HG03354 (cell line): ENCODE measurements around the gene NADK2.
A peak's percentile ranks its signal among the peaks of the same experiment; 100 is the strongest.

ENCODE experiments used
- ATAC-seq: cut with Tn5 transposase; IDR thresholded peaks from one replicate; pipeline ENCODE4 v1.9.1; 2021; ENCODE audit warnings: mild to moderate bottlenecking; ENCODE audit not compliant: unreplicated experiment, poor library complexity, severe bottlenecking

The NADK2 gene

GRCh38 chr5:36250427-36250826 is 8.7 kb upstream of the NADK2 start:
- no peak for ATAC-seq

GRCh38 chr5:36246036-36246800 is 4.5 kb upstream of the NADK2 start:
- no peak for ATAC-seq

GRCh38 chr5:36244076-36244475 is 2.4 kb upstream of the NADK2 start:
- no peak for ATAC-seq

GRCh38 chr5:36243653-36244052 is 1.9 kb upstream of the NADK2 start:
- no peak for ATAC-seq

GRCh38 chr5:36242534-36243485 is 1.1 kb upstream of the NADK2 start:
- ATAC-seq: no peak

GRCh38 chr5:36240779-36241630 is 720 bp downstream of the NADK2 start:
- ATAC-seq: peak; percentile 31

GRCh38 chr5:36239370-36240293 is 2.1 kb downstream of the NADK2 start:
- no peak for ATAC-seq

GRCh38 chr5:36238502-36239295 is 3.0 kb downstream of the NADK2 start:
- ATAC-seq: no peak

GRCh38 chr5:36237751-36238150 is 4.0 kb downstream of the NADK2 start:
- ATAC-seq: no peak

- no peak for ATAC-seq
Observed at GRCh38 chr5:36236801-36237200, 4.9 kb downstream of the NADK2 start.

GRCh38 chr5:36232533-36232932 is 9.2 kb downstream of the NADK2 start:
- ATAC-seq: no peak

- ATAC-seq: no peak
Observed at GRCh38 chr5:36230151-36230790, 11.5 kb downstream of the NADK2 start.

- ATAC-seq: no peak
Observed at GRCh38 chr5:36228505-36228904, 13.2 kb downstream of the NADK2 start.

- ATAC-seq: no peak
Observed at GRCh38 chr5:36227046-36227445, 14.7 kb downstream of the NADK2 start.

GRCh38 chr5:36222620-36223019 is 19.1 kb downstream of the NADK2 start:
- no peak for ATAC-seq

- ATAC-seq: no peak
Observed at GRCh38 chr5:36217988-36218387, 23.7 kb downstream of the NADK2 start.

GRCh38 chr5:36217567-36217966 is 24.2 kb downstream of the NADK2 start:
- no peak for ATAC-seq

GRCh38 chr5:36215910-36216309 is 25.8 kb downstream of the NADK2 start:
- ATAC-seq: no peak
